GM19023 (cell line): ENCODE results near the gene PPP1R14B.

Experiments used
- ATAC-seq: cut with Tn5 transposase; IDR thresholded peaks from one replicate; pipeline ENCODE4 v1.9.1; 2021; ENCODE audit warnings: mild to moderate bottlenecking, moderate library complexity; ENCODE audit not compliant: unreplicated experiment

The PPP1R14B gene

DNA sequence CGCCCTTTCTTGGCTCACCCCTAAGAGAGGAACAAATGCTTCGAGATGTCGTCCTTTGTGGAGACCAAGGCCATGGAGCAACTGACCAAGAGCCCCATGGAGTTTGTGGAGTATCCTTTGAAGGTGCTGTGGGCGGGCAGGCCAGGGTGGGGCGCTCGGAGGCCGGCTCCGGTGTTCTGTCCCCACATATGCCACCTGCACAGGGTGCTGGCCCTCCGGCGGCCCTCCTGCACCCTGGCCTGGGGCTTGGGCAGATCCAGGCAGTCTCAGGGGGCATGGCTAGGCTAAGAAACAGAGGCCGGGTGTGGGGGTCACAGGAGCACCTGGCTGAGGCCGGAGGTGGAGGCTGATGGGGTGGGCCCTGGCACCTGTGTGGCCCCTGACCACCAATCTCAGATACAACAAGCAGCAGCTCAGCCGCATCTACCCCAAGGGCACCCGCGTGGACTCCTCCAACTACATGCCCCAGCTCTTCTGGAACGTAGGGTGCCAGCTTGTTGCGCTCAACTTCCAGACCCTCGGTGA lies 14.9 kb upstream of the PPP1R14B start:
- ATAC-seq: no peak

DNA sequence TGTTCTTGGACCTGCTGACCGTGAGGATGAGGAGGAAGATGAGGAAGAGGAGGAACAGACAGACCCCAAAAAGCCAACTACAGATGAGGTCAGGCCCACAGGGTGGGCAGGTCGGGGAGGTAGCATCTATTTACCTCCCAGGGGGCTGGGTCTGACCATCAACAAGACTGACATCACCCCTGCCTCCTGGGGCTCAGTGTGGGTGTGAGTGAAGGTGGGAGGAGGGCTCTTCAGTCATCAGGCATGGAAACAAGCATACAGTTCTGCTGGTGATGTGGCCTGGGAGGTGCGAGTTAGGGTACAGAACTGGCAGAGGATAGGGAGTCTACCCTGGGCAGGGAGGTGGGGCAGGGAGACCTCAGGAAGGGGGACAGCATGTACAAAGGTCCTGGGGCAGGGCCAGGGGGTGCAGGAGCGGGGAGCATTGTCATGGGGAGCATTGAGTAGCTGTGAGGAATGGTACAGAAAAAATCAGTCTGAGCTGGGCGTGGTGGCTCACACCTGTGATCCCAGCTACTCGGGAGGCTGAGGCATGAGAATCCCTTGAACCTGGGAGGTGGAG lies 13.5 kb upstream of the PPP1R14B start:
- ATAC-seq: no peak

DNA sequence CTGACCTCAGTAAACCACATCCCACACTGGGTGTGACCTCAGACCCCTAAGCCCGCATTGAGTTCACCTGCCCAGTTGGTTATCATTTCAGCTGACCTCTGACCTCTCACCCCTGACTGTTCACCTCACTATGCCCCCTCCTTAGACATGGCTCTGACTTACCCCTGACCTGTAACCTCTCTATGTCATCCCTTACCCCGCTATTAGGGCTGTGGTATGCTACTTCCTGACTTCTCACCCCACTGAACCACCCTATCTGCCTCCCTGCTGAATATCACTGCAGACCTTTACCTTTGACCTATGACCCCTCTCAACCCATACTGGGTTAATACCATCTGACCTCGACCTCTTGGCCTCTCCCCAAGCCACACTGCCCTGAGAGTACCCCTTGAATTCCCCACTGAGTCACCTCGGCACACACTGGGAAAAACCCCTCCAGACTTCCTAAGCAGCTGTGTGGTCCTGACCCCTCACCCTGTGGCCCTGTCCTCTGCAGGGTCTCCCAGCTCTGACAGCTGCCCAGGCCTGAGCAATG lies 12.9 kb upstream of the PPP1R14B start:
- ATAC-seq: no peak

DNA sequence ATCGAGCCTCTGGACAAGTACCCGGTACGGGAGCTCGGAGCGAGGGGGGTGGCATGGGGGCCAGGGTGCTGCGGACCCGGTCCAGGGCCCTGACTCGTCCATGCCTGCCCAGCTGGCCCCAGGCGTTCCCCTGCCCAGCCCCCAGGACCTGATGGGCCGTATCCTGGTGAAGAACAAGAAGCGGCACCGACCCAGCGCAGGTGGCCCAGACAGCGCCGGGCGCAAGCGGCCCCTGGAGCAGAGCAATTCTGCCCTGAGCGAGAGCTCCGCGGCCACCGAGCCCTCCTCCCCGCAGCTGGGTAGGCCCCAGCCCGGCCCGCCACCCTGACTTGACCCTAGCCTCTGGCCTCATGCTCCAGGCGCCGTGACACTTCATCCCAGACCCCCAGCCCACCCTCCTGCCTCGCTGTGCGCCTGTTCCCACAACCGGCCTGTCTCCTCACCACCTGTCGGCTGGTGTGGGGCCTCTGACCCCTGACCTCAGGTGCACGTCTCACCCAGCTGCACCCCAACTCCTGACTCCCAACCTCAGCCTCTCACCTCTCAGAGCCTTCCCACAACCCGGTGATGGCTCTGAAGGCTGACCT lies 12.3 kb upstream of the PPP1R14B start:
- no peak for ATAC-seq

DNA sequence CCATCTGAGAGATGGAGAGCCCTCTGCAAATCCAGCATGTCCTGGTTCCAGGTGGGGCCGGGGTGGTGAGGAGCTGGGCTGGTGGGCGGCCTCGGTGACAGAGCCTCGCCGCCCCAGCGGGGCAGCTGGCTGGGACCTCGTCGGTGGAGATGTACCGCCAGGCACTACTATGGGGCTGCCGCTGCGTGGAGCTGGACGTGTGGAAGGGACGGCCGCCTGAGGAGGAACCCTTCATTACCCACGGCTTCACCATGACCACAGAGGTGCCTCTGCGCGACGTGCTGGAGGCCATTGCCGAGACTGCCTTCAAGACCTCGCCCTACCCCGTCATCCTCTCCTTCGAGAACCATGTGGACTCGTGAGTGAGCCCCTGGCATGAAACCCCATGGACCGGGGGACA lies 11.6 kb upstream of the PPP1R14B start:
- ATAC-seq: no peak

DNA sequence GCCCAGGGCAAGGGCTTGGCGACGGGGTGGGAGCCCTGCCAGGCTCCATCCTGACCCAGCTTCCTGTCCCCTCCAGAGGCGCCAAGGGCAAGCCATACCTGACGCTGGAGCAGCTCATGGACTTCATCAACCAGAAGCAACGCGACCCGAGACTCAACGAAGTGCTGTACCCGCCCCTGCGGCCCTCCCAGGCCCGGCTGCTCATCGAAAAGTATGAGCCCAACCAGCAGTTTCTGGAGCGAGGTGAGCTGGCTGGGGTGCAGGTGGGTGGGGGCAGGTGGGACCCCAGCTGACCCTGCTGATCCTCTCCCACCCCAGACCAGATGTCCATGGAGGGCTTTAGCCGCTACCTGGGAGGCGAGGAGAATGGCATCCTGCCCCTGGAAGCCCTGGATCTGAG lies 9.6 kb upstream of the PPP1R14B start:
- ATAC-seq: no peak

DNA sequence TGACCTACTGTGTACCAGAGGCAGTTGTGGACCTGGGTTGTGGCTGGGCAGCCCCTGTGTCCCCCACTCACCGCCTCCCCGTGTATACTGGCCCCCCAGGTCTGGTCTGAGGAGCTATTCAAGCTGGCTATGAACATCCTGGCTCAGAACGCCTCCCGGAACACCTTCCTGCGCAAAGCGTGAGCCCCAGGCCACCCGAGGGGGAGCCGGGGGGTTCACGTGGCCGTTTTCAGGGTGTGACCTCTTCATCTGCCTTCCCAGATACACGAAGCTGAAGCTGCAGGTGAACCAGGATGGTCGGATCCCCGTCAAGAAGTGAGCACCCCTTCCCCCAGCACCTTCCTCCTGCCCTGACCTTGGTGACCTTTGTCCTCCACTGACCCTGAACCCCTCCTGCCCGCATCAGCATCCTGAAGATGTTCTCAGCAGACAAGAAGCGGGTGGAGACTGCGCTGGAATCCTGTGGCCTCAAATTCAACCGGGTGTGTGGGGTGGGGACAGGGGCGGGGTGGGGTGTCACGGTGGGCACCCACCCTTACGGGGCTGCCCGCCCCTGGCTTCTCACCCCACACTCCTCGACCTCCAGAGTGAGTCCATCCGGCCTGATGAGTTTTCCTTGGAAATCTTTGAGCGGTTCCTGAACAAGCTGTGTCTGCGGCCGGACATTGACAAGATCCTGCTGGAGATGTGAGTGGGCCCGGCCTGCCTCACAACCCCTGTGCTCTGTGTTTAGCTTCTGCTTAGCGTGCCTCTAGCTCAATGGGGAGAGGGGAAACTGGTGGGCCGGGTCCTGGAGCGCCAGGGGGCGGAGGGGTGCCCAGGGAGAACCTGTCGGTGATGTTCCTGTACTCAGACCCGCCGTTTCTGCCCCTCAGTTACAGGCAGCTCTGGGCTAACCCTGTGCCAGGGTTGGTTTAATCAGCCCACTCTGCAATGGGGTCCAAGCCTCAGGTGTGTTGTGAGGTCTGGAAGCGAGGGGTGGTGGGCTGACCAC lies 8.7 kb upstream of the PPP1R14B start:
- ATAC-seq: no peak

DNA sequence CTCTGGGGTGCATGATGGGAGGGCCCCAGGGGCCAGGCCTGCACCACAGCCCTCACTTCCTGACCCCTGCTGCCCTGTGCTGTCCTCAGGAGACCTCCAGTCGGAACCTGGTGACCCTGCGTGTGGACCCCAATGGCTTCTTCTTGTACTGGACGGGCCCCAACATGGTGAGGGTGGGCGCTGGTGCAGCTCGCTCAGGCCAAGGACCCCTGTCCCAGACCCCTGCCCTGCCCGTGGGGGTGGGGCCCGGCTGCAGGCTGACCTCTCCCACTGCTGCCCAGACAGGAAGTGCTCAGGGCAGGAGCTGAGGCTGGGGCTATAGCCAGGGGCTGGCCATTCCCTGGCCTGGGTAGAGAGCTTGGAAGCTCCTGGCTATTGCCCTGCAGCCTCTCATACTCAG lies 7.6 kb upstream of the PPP1R14B start:
- ATAC-seq: no peak

DNA sequence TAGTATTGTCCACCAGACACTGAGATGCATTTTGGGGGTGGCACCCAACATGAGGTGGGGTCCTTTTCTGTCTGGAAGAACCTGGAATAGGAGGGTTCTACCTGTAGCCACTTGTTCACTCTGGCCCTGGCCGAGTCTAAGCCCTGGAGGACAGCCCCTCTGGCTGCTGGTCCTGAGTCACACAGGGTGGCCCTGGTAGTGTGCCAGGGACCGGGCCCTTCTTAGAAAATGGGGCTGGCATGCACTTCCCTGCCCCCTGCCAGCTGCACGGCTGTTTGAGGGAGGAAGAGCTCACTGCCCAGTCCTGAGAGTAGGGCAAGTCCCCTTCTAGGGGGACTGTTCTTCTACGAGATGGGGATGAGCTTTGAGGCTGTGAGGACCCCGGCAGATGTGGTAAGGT lies 6.7 kb upstream of the PPP1R14B start:
- no peak for ATAC-seq

DNA sequence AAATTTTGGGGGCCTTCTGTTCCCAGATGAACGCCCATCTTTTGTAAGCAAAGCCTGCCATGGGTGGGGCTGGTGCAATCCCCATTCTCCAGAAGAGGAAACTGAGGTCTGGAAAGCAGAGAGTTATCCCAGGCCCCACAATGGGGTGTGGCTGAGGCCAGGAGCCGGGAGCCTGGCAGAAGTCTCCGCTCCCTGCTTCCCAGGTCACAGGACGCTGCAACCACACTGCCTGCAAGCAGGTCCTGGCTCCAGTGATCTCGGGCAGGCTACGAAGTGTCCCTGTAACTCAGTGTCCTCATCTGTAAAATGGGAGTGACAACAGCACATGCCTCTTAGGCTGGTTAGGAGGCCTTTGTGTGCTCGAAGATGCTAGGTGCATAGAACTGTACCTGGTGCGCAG lies 6.3 kb upstream of the PPP1R14B start:
- no peak for ATAC-seq

DNA sequence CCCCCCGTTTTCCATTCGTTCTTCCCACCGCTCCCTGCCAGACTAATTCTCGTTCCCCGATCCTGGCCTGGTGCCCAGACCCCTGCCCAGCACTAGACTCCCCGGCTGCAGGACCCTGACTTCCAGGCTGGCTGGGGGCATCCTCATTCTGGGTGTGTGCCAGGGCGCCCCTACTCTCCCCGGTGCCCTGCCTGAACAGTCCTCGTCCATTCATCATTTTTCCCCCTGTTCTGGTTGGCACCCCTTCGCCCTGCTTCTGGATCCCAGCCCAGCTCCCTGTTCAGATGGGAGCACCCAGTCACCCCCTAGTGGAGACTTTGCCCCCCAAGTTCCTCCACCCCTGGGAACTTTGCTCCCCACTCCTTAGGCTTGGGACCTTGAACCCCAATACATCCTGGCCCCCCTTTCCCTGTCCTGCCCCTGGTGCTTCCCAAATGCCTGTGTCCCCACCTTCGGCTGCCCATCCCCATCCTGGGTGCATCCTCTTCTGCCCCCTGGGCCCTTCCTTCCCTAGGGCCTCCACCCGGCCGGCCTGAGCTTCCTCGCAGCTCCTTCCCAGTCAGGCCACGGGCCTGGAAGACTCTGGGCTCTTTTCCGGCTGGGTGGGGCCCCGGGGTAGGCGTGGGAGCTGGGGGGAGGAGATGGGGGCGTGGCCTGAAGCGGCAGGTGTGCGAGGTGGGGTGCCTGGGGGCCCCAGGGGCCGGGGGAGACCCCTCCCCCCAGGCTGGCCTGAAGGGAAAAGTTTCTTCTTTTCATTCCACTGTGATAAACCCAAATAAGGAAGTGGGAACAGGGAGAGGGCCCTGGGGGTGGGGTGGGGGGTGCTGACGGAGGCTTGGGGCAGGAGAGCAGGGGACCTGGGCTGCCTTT lies 5.5 kb upstream of the PPP1R14B start:
- ATAC-seq: no peak

DNA sequence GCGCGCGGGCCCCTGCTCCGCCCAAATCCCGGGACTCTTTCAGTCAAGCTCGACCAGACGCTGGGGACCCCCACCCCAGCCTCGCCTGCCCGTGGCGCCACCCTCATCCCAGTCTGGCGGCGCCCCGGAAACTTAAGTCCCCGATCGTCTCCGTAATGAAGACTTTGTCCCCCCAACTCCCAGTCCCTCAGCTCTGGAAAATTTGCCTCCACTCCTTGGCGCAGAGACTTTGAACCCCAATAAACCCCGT lies 4.9 kb upstream of the PPP1R14B start:
- no peak for ATAC-seq

DNA sequence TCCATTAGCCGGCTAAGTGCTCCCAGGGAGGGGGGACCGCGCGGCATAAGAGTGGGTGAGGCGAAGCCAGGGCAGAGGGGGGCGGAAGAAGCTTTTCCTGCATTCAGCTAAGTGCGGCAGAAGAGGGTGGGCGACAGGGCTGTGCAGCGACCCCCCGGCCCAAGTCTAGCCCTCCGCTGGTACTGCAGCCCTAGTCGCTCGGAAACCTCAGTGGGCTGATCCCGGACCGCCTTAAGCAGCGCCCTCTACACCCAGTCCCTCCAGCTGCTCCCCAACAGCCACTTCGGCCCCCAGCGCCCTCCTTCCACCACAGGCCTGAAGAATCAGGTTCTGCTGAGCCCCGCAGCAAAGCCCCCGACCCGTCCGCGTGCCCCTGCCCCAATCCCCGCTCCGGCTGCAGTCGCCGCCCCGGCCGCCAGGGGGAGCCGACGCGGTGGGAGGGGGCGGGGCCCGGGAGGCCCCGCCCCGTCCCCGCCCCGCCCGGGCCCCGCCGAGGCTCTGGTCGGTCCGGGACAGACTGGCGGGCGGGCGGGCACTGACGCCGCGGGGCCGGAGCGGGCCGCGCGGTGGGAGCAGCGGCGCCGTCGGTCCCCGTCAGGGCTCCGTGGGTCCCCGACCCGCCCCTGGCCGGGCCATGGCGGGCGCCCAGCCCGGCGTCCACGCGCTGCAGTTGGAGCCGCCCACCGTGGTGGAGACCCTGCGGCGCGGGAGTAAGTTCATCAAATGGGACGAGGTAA lies 4.4 kb upstream of the PPP1R14B start, which contains the start of gene PLCB3:
TSS of gene PLCB3 (plus strand) at position 515 of the 737 bp plus-strand sequence. CDS start at position 635, 120 bp downstream.
- peak; percentile 38 for ATAC-seq

DNA sequence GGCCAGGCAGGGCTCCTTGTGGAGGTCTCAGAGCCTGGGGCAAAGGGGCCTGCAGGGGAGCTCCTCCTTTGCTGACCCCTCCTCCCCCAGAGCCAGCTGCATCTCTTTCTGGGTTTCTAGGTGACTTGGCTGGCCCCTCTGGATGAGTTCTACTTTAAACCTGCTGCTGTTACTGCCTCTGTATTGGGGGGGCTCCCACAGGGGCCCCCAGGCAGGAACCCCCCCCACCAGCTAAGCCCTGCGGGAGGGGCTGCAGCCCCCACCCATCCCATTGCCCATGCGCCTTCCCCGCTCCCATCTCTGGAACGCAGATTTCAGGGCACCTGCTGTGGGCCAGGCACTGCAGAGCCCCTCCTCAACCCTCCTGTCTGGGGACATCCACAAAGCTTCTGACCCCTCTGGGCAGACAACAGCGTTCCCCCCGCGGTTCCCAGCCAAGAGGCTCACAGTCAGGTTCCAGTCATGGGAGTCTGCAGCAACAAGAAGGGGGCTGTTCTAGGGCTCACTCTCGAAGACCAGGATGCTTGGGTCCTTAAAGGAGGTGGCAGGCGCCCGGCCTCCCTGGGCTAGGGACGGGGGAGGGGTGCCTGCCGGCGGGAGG lies 3.8 kb upstream of the PPP1R14B start:
- no peak for ATAC-seq

DNA sequence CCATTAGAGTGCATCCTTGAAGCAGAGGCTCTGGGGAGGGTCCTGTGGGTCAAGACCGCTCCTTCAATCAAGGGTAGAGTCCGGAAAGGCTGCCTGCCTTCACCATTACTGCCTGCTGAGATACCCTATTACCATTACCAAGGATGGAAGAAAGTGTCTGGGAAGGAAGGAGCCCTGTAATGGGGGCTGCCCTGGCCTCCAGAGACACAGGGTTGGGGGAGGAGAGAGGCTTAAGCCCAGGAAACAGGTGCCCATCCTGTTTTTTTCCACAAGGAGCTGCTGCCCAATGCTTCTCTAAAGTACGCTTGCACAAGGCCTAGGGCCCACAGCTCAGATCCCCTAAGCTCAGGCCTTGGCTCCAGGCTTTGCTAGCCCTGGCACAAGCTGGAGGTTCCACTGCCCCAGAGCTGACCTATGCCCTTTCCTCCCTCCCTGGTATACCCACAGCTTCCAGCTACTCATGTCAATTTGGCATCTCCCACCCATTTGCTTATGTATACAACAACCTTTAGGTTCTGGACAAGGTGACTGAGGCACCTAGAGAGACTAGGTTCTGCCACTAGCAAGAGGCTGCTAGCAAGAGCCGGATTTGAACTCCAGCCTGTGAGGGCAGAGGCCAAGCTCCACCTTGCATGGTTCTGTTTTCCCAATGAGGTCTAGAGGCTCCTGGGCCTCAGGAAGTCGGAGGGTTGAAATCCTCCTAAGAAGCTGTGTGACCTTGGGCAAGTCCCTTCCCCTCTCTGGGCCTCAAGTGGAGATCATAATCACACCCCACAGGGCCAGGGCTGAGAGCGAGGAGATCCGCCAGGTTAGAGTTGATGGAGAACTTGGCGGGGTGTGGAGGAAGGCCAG lies 3.0 kb upstream of the PPP1R14B start:
- ATAC-seq: no peak

DNA sequence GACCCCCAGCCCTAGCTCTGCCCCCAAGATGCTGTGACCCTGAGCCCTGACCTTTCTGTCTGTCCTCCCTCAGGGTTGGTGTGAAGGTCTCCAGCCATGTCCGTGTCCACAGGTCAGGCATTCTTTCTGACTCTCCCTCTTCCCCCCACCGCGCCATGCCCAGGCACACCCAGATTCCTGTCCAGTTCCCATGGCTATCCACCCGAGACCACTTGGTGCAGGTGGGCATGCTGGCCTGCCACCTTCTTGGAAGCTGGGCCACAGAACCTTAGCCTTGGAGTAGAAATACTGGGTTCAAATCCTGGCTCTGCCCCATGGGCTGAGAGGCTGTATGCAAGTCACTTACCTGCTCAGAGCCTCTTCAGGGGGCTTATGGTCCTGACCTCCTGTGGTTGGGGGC lies 2.3 kb upstream of the PPP1R14B start:
- ATAC-seq: no peak

DNA sequence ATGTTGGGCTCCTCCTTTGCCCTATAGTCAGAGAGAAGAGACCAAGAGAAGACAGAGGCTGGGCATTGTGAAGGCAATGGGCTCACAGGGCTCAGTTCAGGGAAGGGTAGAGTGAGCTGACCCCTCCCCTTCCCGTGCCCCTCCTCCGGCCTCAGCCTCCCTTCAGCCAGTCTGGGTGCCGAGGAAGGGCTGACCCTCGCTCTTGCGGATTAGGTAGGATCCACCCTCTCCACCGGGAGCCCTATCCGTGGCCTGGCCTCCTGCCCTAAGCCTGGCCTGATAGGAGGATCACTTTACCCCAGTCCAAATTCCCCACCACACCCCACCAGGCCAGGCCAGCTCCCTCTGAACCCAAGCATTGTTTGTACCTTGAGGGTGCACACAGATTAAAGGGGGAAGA lies 1.8 kb upstream of the PPP1R14B start:
- ATAC-seq: no peak

DNA sequence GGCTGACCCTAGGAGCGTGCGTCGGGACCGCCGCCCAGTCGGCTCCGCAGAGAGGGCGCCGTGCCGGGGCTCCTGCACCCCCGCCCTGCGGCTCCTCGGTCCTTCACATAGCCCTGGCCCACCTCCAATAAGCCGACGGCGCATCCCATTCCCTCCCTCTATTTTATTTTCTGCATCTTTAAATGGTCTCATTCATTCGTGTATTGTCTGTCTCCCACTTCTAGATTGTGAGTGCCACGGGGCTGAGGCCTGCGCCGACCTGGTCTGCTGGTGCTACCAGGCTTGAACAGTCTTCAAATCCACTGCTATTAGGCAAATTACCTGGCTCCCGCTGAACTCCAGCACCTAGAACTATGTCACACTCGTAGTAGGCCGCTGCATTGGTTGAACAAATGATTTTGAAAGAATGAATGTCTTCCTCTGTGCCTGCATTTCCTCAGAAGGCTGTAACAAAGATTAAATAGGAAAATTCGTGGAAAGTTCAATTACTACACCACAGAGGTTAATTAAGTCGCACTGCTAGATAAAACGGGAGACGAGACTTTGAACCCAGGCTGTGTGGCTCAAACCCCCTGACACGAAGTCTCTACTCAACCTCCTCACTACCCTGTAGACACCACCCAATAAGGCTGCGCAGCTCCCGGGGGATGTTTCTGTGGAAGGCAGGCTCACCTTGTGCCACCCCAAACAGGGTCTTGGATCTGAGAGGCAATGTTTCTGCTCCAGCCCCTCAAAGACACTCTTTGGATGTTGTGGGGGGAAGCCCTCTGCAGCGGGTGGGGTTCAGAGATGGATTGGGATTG lies 1.2 kb upstream of the PPP1R14B start:
- no peak for ATAC-seq
